ENCODE measurements around the gene ZNF326.

DNA sequence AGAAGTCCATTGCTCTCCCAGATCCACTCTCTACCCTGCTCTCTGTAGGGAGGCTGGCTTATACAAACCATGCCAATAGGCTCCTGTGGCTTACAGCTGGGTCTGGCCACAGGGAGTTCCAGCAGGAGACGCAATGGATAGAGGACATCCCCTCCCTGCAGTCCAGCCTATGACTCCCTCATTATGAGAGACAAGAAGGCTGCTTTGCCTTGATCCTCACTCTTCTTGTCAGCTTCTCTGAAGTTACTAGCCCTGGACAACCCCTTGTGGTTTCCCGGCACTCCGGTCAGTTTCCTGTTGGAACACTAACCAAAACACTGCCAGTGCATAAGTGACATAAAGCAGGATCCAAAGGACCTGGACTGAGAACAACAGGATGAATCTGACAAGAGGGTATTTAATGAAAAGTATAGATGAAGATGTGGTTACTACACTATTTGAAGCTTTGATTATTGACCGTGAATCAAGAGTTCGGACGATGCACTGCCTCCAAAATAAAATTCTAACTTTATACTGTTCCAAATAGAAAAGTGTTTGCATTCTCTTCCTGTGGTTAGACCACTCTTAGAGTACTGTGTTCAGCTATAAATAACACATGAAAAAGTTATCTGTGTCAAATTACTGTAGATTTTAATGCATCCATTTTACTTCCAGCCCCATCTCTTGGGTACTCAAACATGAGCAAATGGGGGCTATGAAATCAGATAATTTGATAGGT, 32.7 kb upstream of the ZNF326 start:
- TF ChIP-seq YY1 (IDR thresholded peaks at IDR 0.05; ENCODE audit: low read depth) (no peak), TAF1 (IDR thresholded peaks at IDR 0.05; ENCODE audit: low read depth) (no peak)
